NCI-H2107 treated with DMSO at 0.1 percent for 48 hours (cell line): ENCODE results near the gene SNX11.

Experiments
- DNase-seq: peaks from one replicate; lab custom pipeline; 2025; ENCODE audit not compliant: unreplicated experiment; lab: John Stamatoyannopoulos, UW

Gene SNX11

GRCh38 chr17:48095611-48096010 lies 12.0 kb upstream of the SNX11 start:
- no peak for DNase-seq

GRCh38 chr17:48100160-48100559 lies 7.4 kb upstream of the SNX11 start:
- no peak for DNase-seq

- peak; percentile 28 for DNase-seq
These were observed 7.0 kb upstream of the SNX11 start for GRCh38 chr17:48100591-48101011.

- peak; percentile 85 for DNase-seq
These were observed 6.4 kb upstream of the SNX11 start, which contains the start of gene CBX1 for GRCh38 chr17:48101012-48101720. TSS of gene CBX1 (minus strand) at chr17:48101478. CDS start at chr17:48077004, 24,474 bp downstream.

- DNase-seq, result no peak
These were observed 5.4 kb upstream of the SNX11 start for GRCh38 chr17:48102043-48102750.

GRCh38 chr17:48102798-48103715 lies 4.5 kb upstream of the SNX11 start:
- no peak for DNase-seq

GRCh38 chr17:48104440-48104839 lies 3.1 kb upstream of the SNX11 start:
- no peak for DNase-seq

GRCh38 chr17:48106802-48107136 lies 797 bp upstream of the SNX11 start:
- DNase-seq, result no peak

- no peak for DNase-seq
These were observed 3.2 kb downstream of the SNX11 start for GRCh38 chr17:48110761-48111160.

- DNase-seq, result no peak
These were observed 4.3 kb downstream of the SNX11 start for GRCh38 chr17:48111937-48112241.

GRCh38 chr17:48113201-48113676 lies 5.7 kb downstream of the SNX11 start:
- no peak for DNase-seq

- DNase-seq, result no peak
These were observed 14.5 kb downstream of the SNX11 start for GRCh38 chr17:48121923-48122664.

GRCh38 chr17:48122665-48123045 lies 15.1 kb downstream of the SNX11 start:
- no peak for DNase-seq

GRCh38 chr17:48123111-48123510 lies 15.5 kb downstream of the SNX11 start:
- no peak for DNase-seq

GRCh38 chr17:48123776-48124388 lies 16.3 kb downstream of the SNX11 start:
- DNase-seq, result no peak

- no peak for DNase-seq
These were observed 18.4 kb downstream of the SNX11 start for GRCh38 chr17:48125829-48126531.

GRCh38 chr17:48126532-48126850 lies 18.9 kb downstream of the SNX11 start:
- DNase-seq, result no peak

GRCh38 chr17:48127371-48128051 lies 19.9 kb downstream of the SNX11 start:
- no peak for DNase-seq

GRCh38 chr17:48128400-48128799 lies 20.8 kb downstream of the SNX11 start:
- DNase-seq, result no peak
